CD8-positive, alpha-beta memory T cell (primary cell): Measurements from ENCODE around the gene DNAJC16. TPM values are rescaled to one million over a fixed set of nuclear protein-coding genes. Genes with fewer than 3 reads are reported as not detected.
A peak's percentile ranks its signal among the peaks of the same experiment; 100 is the strongest.

Source experiments
- CTCF ChIA-PET: fragments of 350-600 bp; sonication (Branson Sonifier 250); formaldehyde crosslinking; loops from one replicate; lab custom pipeline; 2021; ENCODE audit warnings: antibody characterized with exemption; lab: Charles Lee
- POLR2A ChIA-PET: fragments of 350-600 bp; sonication (Branson Sonifier 250); formaldehyde crosslinking; loops from one replicate; lab custom pipeline; 2021; ENCODE audit warnings: antibody characterized with exemption; lab: Charles Lee
- DNase-seq, 5 donors: peaks; one replicate each; pipeline versions ENCODE4 v3.0.0 to v3.0.0-alpha.2; 2020 to 2022; ENCODE audit warnings: mixed read lengths in 1 of 5
- H3K27ac ChIP-seq: one replicate; pipeline ENCODE4 v1.7.0; 2013; ENCODE audit warnings: low read depth, mild to moderate bottlenecking, low read length, moderate library complexity
- H3K27me3 ChIP-seq: 2 replicates; pipeline ENCODE4 v1.7.0; 2013; ENCODE audit warnings: low read length, mild to moderate bottlenecking; ENCODE audit not compliant: insufficient read depth, poor library complexity, severe bottlenecking
- H3K36me3 ChIP-seq: 2 replicates; pipeline ENCODE4 v1.7.0; 2013; ENCODE audit warnings: mild to moderate bottlenecking, low read length, moderate library complexity; ENCODE audit not compliant: insufficient read depth
- H3K4me1 ChIP-seq: 2 replicates; pipeline ENCODE4 v1.7.0; 2013; ENCODE audit warnings: mild to moderate bottlenecking, low read length, moderate library complexity; ENCODE audit not compliant: insufficient read depth
- H3K4me3 ChIP-seq: 2 replicates; pipeline ENCODE4 v1.7.0; 2013; ENCODE audit warnings: mild to moderate bottlenecking, low read length
- H3K9me3 ChIP-seq: 2 replicates; pipeline ENCODE4 v1.7.0; 2013; ENCODE audit warnings: mild to moderate bottlenecking, low read length
- H3K27ac Mint-ChIP-seq, 8 donors: one replicate each; pipeline ENCODE4 v1.8.0; 2020 to 2021; ENCODE audit warnings: mixed read lengths in 8 of 8, mild to moderate bottlenecking in 6 of 8, inconsistent platforms in 3 of 8, moderate library complexity in 3 of 8
- H3K27me3 Mint-ChIP-seq, 2 donors: one replicate each; pipeline ENCODE4 v1.8.0; 2020 to 2021; ENCODE audit warnings: mixed read lengths in 2 of 2, mild to moderate bottlenecking in 1 of 2, moderate library complexity in 1 of 2
- H3K36me3 Mint-ChIP-seq, 3 donors: one replicate each; pipeline ENCODE4 v1.8.0; 2020 to 2021; ENCODE audit warnings: mixed read lengths in 3 of 3, inconsistent platforms in 1 of 3, mild to moderate bottlenecking in 1 of 3
- H3K4me1 Mint-ChIP-seq, 3 donors: one replicate each; pipeline ENCODE4 v1.8.0; 2020 to 2021; ENCODE audit warnings: mixed read lengths in 3 of 3, inconsistent platforms in 1 of 3, mild to moderate bottlenecking in 1 of 3
- H3K4me3 Mint-ChIP-seq, 7 donors: one replicate each; pipeline ENCODE4 v1.8.0; 2020 to 2021; ENCODE audit warnings: mixed read lengths in 7 of 7, mild to moderate bottlenecking in 6 of 7, moderate library complexity in 4 of 7, inconsistent platforms in 2 of 7
- H3K9me3 Mint-ChIP-seq, 5 donors: one replicate each; pipeline ENCODE4 v1.8.0; 2020 to 2022; ENCODE audit warnings: mixed read lengths in 5 of 5, mild to moderate bottlenecking in 3 of 5, moderate library complexity in 2 of 5, inconsistent platforms in 1 of 5
- polyA plus RNA-seq: library from polyadenylated mRNA; unstranded; fragments of 300-500 nt; fragmentation: Illumina TruSeq; gene quantifications from one replicate; pipeline ENCODE4 v1.2.3, GENCODE V29; 2021
- total RNA-seq, 2 experiments: library from RNA; stranded (reverse); gene quantifications; one replicate each; pipeline ENCODE4 v1.2.3, GENCODE V29; 2021

DNAJC16 gene
- total and polyA plus RNA-seq, 3 experiments from 2014 or later: 9.1 to 22.0 (median 19.4) TPM

- no peak overlapping the region for H3K27ac ChIP-seq
- Mint-ChIP-seq H3K27me3 (no peaks in the 10 kb centered on the region), H3K9me3 (no peaks in the 10 kb centered on the region), H3K27ac (peak overlapping the region in 4 of 8 donors; percentile 1 to 84 (median 44)), H3K36me3 (peaks cover 0 to 51% (median 13%) of the 10 kb centered on the region in 3 donors), H3K4me3 (peak overlapping the region in 1 of 7 donors; percentile 9), H3K4me1 (peaks cover 50 to 80% (median 74%) of the 10 kb centered on the region in 3 donors)
- H3K4me3 ChIP-seq: no peak overlapping the region
- H3K36me3 ChIP-seq: no peaks in the 10 kb centered on the region
- no peaks in the 10 kb centered on the region for H3K27me3 ChIP-seq
- DNase-seq: no peak
- POLR2A ChIA-PET: no interaction called here
- CTCF ChIA-PET: no interaction called here
- no peaks in the 10 kb centered on the region for H3K9me3 ChIP-seq
- H3K4me1 ChIP-seq: peaks cover 43% of the 10 kb centered on the region
Measured at GRCh38 chr1:15624133-15624714, 97.6 kb downstream of the DNAJC16 start.

GRCh38 chr1:15625056-15625917 lies 98.6 kb downstream of the DNAJC16 start:
- Histone ChIP-seq H3K27me3 (no peaks in the 10 kb centered on the region), H3K4me1 (peaks cover 34% of the 10 kb centered on the region), H3K9me3 (no peaks in the 10 kb centered on the region), H3K27ac (no peak overlapping the region), H3K4me3 (no peak overlapping the region), H3K36me3 (peaks cover 3% of the 10 kb centered on the region)
- ChIA-PET CTCF (no interaction called here), POLR2A (no interaction called here)
- H3K27me3 Mint-ChIP-seq: no peaks in the 10 kb centered on the region
- peaks cover 47 to 72% (median 70%) of the 10 kb centered on the region in 3 donors for H3K4me1 Mint-ChIP-seq
- H3K27ac Mint-ChIP-seq: peak overlapping the region in 5 of 8 donors; percentile 1 to 75 (median 36)
- no peaks in the 10 kb centered on the region for H3K9me3 Mint-ChIP-seq
- H3K36me3 Mint-ChIP-seq: peaks cover 0 to 54% (median 16%) of the 10 kb centered on the region in 3 donors
- DNase-seq: no peak
- peak overlapping the region in 1 of 7 donors; percentile 69 for H3K4me3 Mint-ChIP-seq

Other genes with a start within 250 kb of the DNAJC16 start
- 10 to 100 TPM; 64.7 to 67.9 TPM for gene EFHD2, start 117.0 kb upstream of the DNAJC16 start, total RNA-seq
- 154 TPM for gene EFHD2, start 117.0 kb upstream of the DNAJC16 start, polyA plus RNA-seq
- not detected for gene CTRC, start 88.4 kb upstream of the DNAJC16 start, total RNA-seq
- not detected for gene CTRC, start 88.4 kb upstream of the DNAJC16 start, polyA plus RNA-seq
- gene CELA2A, start 70.1 kb upstream of the DNAJC16 start, total RNA-seq: not detected
- not detected for gene CELA2A, start 70.1 kb upstream of the DNAJC16 start, polyA plus RNA-seq
- not detected for gene CELA2B, start 50.7 kb upstream of the DNAJC16 start, total RNA-seq
- not detected for gene CELA2B, start 50.7 kb upstream of the DNAJC16 start, polyA plus RNA-seq
- 1 to 10 TPM; 9.2 to 9.6 TPM for gene CASP9, start 2.6 kb upstream of the DNAJC16 start, total RNA-seq
- gene CASP9, start 2.6 kb upstream of the DNAJC16 start, polyA plus RNA-seq: 9.8 TPM
- gene AGMAT, start 58.2 kb downstream of the DNAJC16 start, total RNA-seq: 10 to 100 TPM; 18.5 to 19.7 TPM
- gene AGMAT, start 58.2 kb downstream of the DNAJC16 start, polyA plus RNA-seq: 6.2 TPM
- 10 to 100 TPM; 47.8 to 50.4 TPM for gene DDI2, start 90.6 kb downstream of the DNAJC16 start, total RNA-seq
- gene DDI2, start 90.6 kb downstream of the DNAJC16 start, polyA plus RNA-seq: 6.1 TPM
- 10 to 100 TPM; 55.8 to 56.3 TPM for gene PLEKHM2, start 157.5 kb downstream of the DNAJC16 start, total RNA-seq
- 8.3 TPM for gene PLEKHM2, start 157.5 kb downstream of the DNAJC16 start, polyA plus RNA-seq
- under 1 TPM; 0.93 to 0.94 TPM for gene SLC25A34, start 209.4 kb downstream of the DNAJC16 start, total RNA-seq
- gene SLC25A34, start 209.4 kb downstream of the DNAJC16 start, polyA plus RNA-seq: 0.15 TPM
- gene TMEM82, start 215.7 kb downstream of the DNAJC16 start, total RNA-seq: not detected
- gene TMEM82, start 215.7 kb downstream of the DNAJC16 start, polyA plus RNA-seq: not detected
- gene FBLIM1, start 231.9 kb downstream of the DNAJC16 start, total RNA-seq: not detected
- gene FBLIM1, start 231.9 kb downstream of the DNAJC16 start, polyA plus RNA-seq: not detected